GM23248 (cell line): ENCODE results near the gene RTP1. TPM values are rescaled to one million over a fixed set of nuclear protein-coding genes. Genes with fewer than 3 reads are reported as not detected.

Experiments used
- DNase-seq: peaks from one replicate; pipeline ENCODE4 v3.0.0-alpha.2; 2015
- H2AFZ ChIP-seq: fragments of 200-600 bp; sonication (generic); 2 replicates; pipeline ENCODE4 v1.6.1; 2016; ENCODE audit warnings: antibody characterized with exemption
- H3F3A ChIP-seq: fragments of 200-600 bp; sonication (generic); 2 replicates; pipeline ENCODE4 v1.6.1; 2016; ENCODE audit warnings: mild to moderate bottlenecking, antibody characterized with exemption, mixed run types; ENCODE audit not compliant: insufficient read depth
- H3K27ac ChIP-seq: fragments of 200-600 bp; sonication (generic); 2 replicates; pipeline ENCODE4 v1.5.1; 2016; ENCODE audit warnings: mild to moderate bottlenecking
- H3K27me3 ChIP-seq: fragments of 200-600 bp; sonication (generic); replicated peaks from 2 replicates; pipeline ENCODE4 v1.6.1; 2016; ENCODE audit warnings: mild to moderate bottlenecking; ENCODE audit not compliant: insufficient read depth
- H3K36me3 ChIP-seq: fragments of 200-600 bp; sonication (generic); 2 replicates; pipeline ENCODE4 v1.6.1; 2016; ENCODE audit warnings: low read depth, mild to moderate bottlenecking
- H3K4me1 ChIP-seq: fragments of 200-600 bp; sonication (generic); 2 replicates; pipeline ENCODE4 v1.6.1; 2016; ENCODE audit warnings: mild to moderate bottlenecking; ENCODE audit not compliant: insufficient read depth
- H3K4me2 ChIP-seq: fragments of 200-600 bp; sonication (generic); one replicate; pipeline ENCODE4 v1.6.1; 2016; ENCODE audit warnings: mild to moderate bottlenecking; ENCODE audit not compliant: unreplicated experiment
- H3K4me3 ChIP-seq: fragments of 200-600 bp; sonication (generic); 2 replicates; pipeline ENCODE4 v1.5.1; 2016; ENCODE audit warnings: mild to moderate bottlenecking
- H3K79me2 ChIP-seq: fragments of 200-600 bp; sonication (generic); 2 replicates; pipeline ENCODE4 v1.6.1; 2016; ENCODE audit warnings: mild to moderate bottlenecking; ENCODE audit not compliant: insufficient read depth
- H3K9ac ChIP-seq: fragments of 200-600 bp; sonication (generic); 2 replicates; pipeline ENCODE4 v1.6.1; 2016; ENCODE audit warnings: mild to moderate bottlenecking
- H3K9me2 ChIP-seq: fragments of 200-600 bp; sonication (generic); 2 replicates; pipeline ENCODE4 v1.6.1; 2016; ENCODE audit warnings: mixed run types, mild to moderate bottlenecking, moderate library complexity; ENCODE audit not compliant: insufficient read depth
- H3K9me3 ChIP-seq: fragments of 200-600 bp; sonication (generic); one replicate; pipeline ENCODE4 v1.6.1; 2017; ENCODE audit warnings: low read depth
- H4K20me1 ChIP-seq: fragments of 200-600 bp; sonication (generic); 2 replicates; pipeline ENCODE4 v1.6.0; 2016; ENCODE audit not compliant: insufficient read depth
- EZH2 ChIP-seq: fragments of 200-600 bp; sonication (generic); IDR thresholded peaks from 2 replicates; pipeline ENCODE4 v1.6.1; 2018; ENCODE audit warnings: antibody characterized with exemption, mild to moderate bottlenecking; ENCODE audit not compliant: insufficient read depth, poor library complexity, severe bottlenecking
- EZH2phosphoT487 ChIP-seq: fragments of 200-600 bp; sonication (generic); IDR thresholded peaks from 2 replicates; pipeline ENCODE4 v1.6.1; 2018; ENCODE audit warnings: antibody characterized with exemption, moderate library complexity, mild to moderate bottlenecking, low read depth; ENCODE audit not compliant: insufficient read depth
- WGBS, 2 experiments: methylation state at CpG; one replicate each; pipeline ENCODE4 v1.1.6; 2015 to 2017; ENCODE audit warnings: low lambda C conversion rate in 2 of 2, low coverage in 1 of 2; ENCODE audit errors: missing lambda C conversion rate in 2 of 2; 5-methylcytosine and 5-hydroxymethylcytosine counted together
- in situ Hi-C: fragments of 300-500 bp; cut with MboI; formaldehyde crosslinking; loops from 2 replicates; pipeline ENCODE4 v1.15.0; 2020
- polyA plus RNA-seq: library from polyadenylated mRNA; unstranded; fragments of >200 nt; fragmentation: Nextera tagmentation; extraction: Ambion mirVana; gene quantifications from 2 replicates; pipeline ENCODE4 v1.2.1, GENCODE V29; 2016
- total RNA-seq: library from RNA; depleted of rRNA; stranded (reverse); fragments of >200 nt; shearing (Covaris generic); gene quantifications from 2 replicates; pipeline ENCODE4 v1.2.3, GENCODE V29; 2014

The RTP1 gene
- total and polyA plus RNA-seq, 2 experiments from 2014 or later = not detected

DNA sequence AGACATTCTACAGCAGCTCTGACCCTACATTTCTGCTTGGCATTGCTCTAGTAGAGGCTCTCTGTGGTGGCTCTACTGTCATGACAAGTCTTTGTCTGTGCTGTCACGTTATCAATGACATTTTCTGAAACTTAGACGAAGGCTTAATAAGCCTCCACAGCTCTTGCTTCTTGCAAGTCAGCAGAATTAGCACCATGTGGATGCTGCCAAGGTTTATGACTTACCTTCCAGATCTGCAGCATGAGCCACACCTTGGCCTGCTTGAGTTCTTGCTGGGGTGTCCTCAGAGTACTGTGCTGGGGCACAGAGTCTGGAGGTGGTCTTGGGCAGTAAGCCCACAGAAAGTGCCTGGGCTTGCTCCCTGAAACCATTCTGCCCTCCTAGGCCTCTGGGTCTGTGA lies 9.8 kb downstream of the RTP1 start:
- Histone ChIP-seq H3F3A (peaks cover 53% of the 10 kb centered on the region), H3K27ac (no peak overlapping the region), H4K20me1 (no peaks in the 10 kb centered on the region), H3K36me3 (no peaks in the 10 kb centered on the region), H3K27me3 (no peaks in the 10 kb centered on the region; the same call in 1 of the 2 replicates), H2AFZ (no peak overlapping the region), H3K4me1 (peaks cover 48% of the 10 kb centered on the region), H3K9me2 (no peaks in the 10 kb centered on the region), H3K9ac (no peak overlapping the region), H3K79me2 (no peaks in the 10 kb centered on the region), H3K9me3 (no peaks in the 10 kb centered on the region), H3K4me3 (no peak overlapping the region), H3K4me2 (no peak overlapping the region)
- in situ Hi-C loops = no loop called here
- 55 to 59% methylated on average over 2 of the region's 2 CpGs for WGBS, 2 experiments
- no peak for DNase-seq
- no peak for TF ChIP-seq EZH2phosphoT487
- no peak for TF ChIP-seq EZH2

DNA sequence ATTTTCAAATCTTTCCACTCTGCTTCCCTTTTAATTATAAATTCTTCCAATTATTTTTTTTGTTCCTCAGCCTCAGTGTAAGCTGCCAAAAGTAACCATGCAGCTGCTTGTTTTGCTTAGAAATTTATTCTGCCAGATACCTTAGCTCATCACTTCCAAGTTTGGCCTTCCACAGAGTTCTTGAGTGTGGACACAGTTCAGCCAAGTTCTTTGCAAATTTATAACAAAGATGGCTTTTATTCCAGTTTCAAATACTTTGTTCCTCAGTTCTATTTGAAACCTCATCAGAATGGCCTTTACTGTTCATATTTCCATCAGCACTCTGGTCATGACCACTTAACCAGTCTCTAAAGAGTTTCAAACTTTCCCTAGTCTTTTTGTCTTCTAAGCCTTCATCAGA lies 10.3 kb downstream of the RTP1 start:
- no peak overlapping the region for H3K4me2 ChIP-seq
- H3K9ac ChIP-seq = no peak overlapping the region
- peak; percentile 28 for DNase-seq
- no peak overlapping the region for H2AFZ ChIP-seq
- peak overlapping the region; percentile 19 for H3K27ac ChIP-seq
- TF ChIP-seq EZH2phosphoT487 (no peak), EZH2 (no peak)
- H4K20me1 ChIP-seq = no peaks in the 10 kb centered on the region
- H3K9me2 ChIP-seq = no peaks in the 10 kb centered on the region
- in situ Hi-C loops = no loop called here
- peaks cover 54% of the 10 kb centered on the region for H3K4me1 ChIP-seq
- H3F3A ChIP-seq = peaks cover 59% of the 10 kb centered on the region
- no peaks in the 10 kb centered on the region; the same call in 1 of the 2 replicates for H3K27me3 ChIP-seq
- no peaks in the 10 kb centered on the region for H3K36me3 ChIP-seq
- no peaks in the 10 kb centered on the region for H3K79me2 ChIP-seq
- H3K4me3 ChIP-seq = 0 out of 2 replicates have a peak overlapping the region, but pooled peaks have one; percentile 0
- H3K9me3 ChIP-seq = no peaks in the 10 kb centered on the region

DNA sequence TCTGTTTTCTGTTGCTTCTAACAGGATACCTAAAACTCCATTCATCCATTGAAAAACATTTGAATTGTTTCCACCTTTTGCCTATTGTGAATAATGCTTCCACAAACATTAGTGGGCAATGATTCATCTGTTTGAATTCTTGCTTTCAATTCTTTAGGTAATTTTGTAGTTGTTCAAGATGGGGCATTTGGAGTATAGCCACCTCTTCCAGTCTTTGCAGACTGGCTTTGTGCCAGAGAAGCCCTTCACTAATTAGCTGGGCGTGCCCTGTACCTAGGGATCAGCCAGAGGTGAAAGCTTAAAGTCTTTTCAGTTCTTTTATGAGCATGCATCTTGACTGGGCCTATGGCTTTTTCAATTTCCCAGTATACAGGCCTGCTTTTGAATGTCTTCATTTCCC lies 10.9 kb downstream of the RTP1 start:
- Histone ChIP-seq H3K79me2 (no peaks in the 10 kb centered on the region), H3K4me1 (peaks cover 54% of the 10 kb centered on the region), H3K27me3 (no peaks in the 10 kb centered on the region; the same call in 1 of the 2 replicates), H3K4me3 (0 out of 2 replicates have a peak overlapping the region, but pooled peaks have one; percentile 0), H3K9me2 (no peaks in the 10 kb centered on the region), H3K9me3 (no peaks in the 10 kb centered on the region), H3F3A (peaks cover 59% of the 10 kb centered on the region), H4K20me1 (no peaks in the 10 kb centered on the region), H3K4me2 (no peak overlapping the region), H3K36me3 (no peaks in the 10 kb centered on the region), H2AFZ (no peak overlapping the region), H3K27ac (peak overlapping the region; percentile 19), H3K9ac (no peak overlapping the region)
- TF ChIP-seq EZH2phosphoT487 = no peak
- TF ChIP-seq EZH2 = no peak
- in situ Hi-C loops = no loop called here
- DNase-seq = peak; percentile 68
- 10 to 33% methylated on average over 1 of the region's 1 CpG for whole genome bisulfite sequencing, 2 experiments

DNA sequence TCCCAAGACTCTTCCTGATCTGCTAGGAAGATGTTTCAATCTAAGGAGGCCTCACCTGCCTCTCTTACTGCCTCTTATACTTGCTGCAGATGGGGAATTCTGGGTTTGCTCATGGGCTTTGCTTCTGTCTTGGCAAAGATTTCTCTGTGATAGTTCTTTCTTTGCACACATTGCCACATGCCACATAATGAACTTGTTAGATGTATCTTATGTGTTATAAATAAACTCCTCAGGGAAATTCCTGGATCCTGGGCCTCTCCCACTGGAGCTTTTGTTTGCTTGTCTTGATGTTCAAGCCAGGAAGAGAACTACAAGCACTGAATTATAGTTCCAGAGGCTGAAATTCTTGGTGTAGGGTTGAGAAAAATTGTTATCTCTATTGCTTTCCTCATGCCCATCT lies 12.2 kb downstream of the RTP1 start:
- no peaks in the 10 kb centered on the region for H3K9me2 ChIP-seq
- in situ Hi-C loops = no loop called here
- DNase-seq = peak; percentile 34
- no peaks in the 10 kb centered on the region for H3K36me3 ChIP-seq
- H3K27me3 ChIP-seq = no peaks in the 10 kb centered on the region
- no peak overlapping the region for H3K4me2 ChIP-seq
- H3F3A ChIP-seq = peaks cover 59% of the 10 kb centered on the region
- H3K27ac ChIP-seq = peak overlapping the region; percentile 55
- no peak overlapping the region for H2AFZ ChIP-seq
- no peak overlapping the region for H3K4me3 ChIP-seq
- no peak overlapping the region for H3K9ac ChIP-seq
- no peaks in the 10 kb centered on the region for H3K9me3 ChIP-seq
- no peaks in the 10 kb centered on the region for H3K79me2 ChIP-seq
- TF ChIP-seq EZH2phosphoT487 = no peak
- no peak for TF ChIP-seq EZH2
- H4K20me1 ChIP-seq = no peaks in the 10 kb centered on the region
- H3K4me1 ChIP-seq = peaks cover 54% of the 10 kb centered on the region

DNA sequence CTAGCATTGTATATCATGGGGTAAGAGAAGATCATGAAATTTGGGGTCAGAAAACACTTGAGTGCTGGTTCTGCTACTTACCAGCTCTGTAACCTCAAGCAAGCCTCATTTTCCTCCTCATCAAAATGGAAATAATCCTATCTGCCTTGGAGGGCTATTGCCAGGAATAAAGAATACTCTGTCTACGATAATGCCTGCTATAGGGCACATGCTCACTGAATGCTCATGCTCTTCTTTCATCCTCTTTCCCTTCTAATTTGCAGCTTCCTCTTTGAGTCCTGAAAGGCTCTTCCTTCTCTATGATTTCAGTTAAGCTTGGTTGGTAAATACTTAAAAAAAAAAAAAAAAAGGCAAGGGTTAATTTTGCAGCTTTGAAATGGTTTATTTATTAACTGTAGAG lies 12.8 kb downstream of the RTP1 start:
- whole genome bisulfite sequencing, 2 experiments = 9 to 14% methylated on average over 1 of the region's 1 CpG
- Histone ChIP-seq H3K9ac (no peak overlapping the region), H3K4me3 (0 out of 2 replicates have a peak overlapping the region, but pooled peaks have one; percentile 4), H3K27ac (peak overlapping the region; percentile 55), H3K4me1 (peaks cover 54% of the 10 kb centered on the region), H3K27me3 (no peaks in the 10 kb centered on the region), H3F3A (peaks cover 59% of the 10 kb centered on the region), H3K36me3 (no peaks in the 10 kb centered on the region), H3K9me2 (no peaks in the 10 kb centered on the region), H3K79me2 (no peaks in the 10 kb centered on the region), H3K9me3 (no peaks in the 10 kb centered on the region), H4K20me1 (no peaks in the 10 kb centered on the region), H2AFZ (no peak overlapping the region), H3K4me2 (peak overlapping the region; percentile 48)
- no peak for TF ChIP-seq EZH2phosphoT487
- no peak for DNase-seq
- in situ Hi-C loops = no loop called here
